ENCODE measurements around the gene RGS19.

DNA sequence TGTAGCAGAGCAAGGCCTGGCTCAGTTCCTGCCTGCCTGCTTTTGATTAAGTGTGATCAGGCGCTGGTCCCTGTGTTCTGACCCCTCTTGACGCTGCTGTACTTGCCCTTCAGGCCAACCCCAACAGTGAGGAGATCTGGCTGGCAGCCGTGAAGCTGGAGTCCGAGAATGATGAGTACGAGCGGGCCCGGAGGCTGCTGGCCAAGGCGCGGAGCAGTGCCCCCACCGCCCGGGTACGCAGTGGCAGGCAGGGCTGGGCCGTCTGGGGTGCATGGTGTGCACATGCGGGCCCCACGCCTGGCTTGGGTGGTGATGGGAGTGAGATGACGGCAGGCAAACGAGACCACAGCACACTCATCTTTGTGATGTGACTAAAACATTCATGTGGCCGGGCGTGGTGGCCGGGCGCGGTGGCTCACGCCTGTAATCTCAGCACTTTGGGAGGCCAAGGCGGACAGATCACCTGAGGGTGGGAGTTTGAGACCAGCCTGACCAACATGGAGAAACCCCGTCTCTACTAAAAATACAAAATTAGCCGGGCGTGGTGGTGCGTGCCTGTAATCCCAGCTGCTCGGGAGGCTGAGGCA, 53.4 kb downstream of the RGS19 start:
- TF ChIP-seq, protein P1, sequence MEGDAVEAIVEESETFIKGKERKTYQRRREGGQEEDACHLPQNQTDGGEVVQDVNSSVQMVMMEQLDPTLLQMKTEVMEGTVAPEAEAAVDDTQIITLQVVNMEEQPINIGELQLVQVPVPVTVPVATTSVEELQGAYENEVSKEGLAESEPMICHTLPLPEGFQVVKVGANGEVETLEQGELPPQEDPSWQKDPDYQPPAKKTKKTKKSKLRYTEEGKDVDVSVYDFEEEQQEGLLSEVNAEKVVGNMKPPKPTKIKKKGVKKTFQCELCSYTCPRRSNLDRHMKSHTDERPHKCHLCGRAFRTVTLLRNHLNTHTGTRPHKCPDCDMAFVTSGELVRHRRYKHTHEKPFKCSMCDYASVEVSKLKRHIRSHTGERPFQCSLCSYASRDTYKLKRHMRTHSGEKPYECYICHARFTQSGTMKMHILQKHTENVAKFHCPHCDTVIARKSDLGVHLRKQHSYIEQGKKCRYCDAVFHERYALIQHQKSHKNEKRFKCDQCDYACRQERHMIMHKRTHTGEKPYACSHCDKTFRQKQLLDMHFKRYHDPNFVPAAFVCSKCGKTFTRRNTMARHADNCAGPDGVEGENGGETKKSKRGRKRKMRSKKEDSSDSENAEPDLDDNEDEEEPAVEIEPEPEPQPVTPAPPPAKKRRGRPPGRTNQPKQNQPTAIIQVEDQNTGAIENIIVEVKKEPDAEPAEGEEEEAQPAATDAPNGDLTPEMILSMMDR (IDR thresholded peaks at IDR 0.05) = no peak
- no peak for TF ChIP-seq ZFX (IDR thresholded peaks at IDR 0.05; ENCODE audit: borderline replicate concordance)
